Tibial artery (tissue), 4 donors: ENCODE data around the gene SIRT3.
A peak's percentile ranks its signal among the peaks of the same experiment; 100 is the strongest.

Experiments used
- DNase-seq, 2 donors: peaks; one replicate each; pipeline ENCODE4 v3.0.0-alpha.2; 2019
- H3K27ac ChIP-seq, 2 donors: fragments of 200-600 bp; sonication (generic) in 1 of 2; 1 replicate in 1 of 2; 2 replicates in 1 of 2; pipeline ENCODE4 v1.5.1; 2018 to 2019; ENCODE audit warnings: mild to moderate bottlenecking in 1 of 2
- H3K27me3 ChIP-seq, 2 donors: fragments of 200-600 bp; sonication (generic) in 1 of 2; one replicate each; pipeline versions ENCODE4 v1.5.1 to v1.6.0; 2016 to 2019
- H3K36me3 ChIP-seq, 3 donors: fragments of 200-600 bp; sonication (generic) in 2 of 3; one replicate each; pipeline ENCODE4 v1.5.1; 2016 to 2019; ENCODE audit warnings: mild to moderate bottlenecking in 2 of 3
- H3K4me1 ChIP-seq, 4 donors: fragments of 200-600 bp; sonication (generic) in 2 of 4; 1 replicate in 3 of 4; 2 replicates in 1 of 4; pipeline ENCODE4 v1.5.1; 2016 to 2019
- H3K4me3 ChIP-seq, 2 donors: fragments of 200-600 bp; sonication (generic) in 1 of 2; 1 replicate in 1 of 2; 2 replicates in 1 of 2; pipeline ENCODE4 v1.5.1; 2018 to 2019; ENCODE audit warnings: mild to moderate bottlenecking in 2 of 2
- H3K9me3 ChIP-seq, 3 donors: fragments of 200-600 bp; sonication (generic) in 1 of 3; one replicate each; pipeline ENCODE4 v1.5.1; 2016 to 2019
- intact Hi-C: fragments of 100-400 bp; cut with DNase I; formaldehyde crosslinking; loops from one replicate; pipeline ENCODE4 v1.15.0; 2023; ENCODE audit warnings: low total_unique reads
- TF ChIP-seq, protein P1 (sequence below), 2 experiments: fragments of 200-600 bp in 1 of 2; fragments of 450-650 bp in 1 of 2; IDR thresholded peaks; one replicate each; pipeline ENCODE4 v1.5.1; 2017 to 2019; ENCODE audit warnings: antibody characterized with exemption in 2 of 2, mild to moderate bottlenecking in 1 of 2, moderate library complexity in 1 of 2

SIRT3 gene

DNA sequence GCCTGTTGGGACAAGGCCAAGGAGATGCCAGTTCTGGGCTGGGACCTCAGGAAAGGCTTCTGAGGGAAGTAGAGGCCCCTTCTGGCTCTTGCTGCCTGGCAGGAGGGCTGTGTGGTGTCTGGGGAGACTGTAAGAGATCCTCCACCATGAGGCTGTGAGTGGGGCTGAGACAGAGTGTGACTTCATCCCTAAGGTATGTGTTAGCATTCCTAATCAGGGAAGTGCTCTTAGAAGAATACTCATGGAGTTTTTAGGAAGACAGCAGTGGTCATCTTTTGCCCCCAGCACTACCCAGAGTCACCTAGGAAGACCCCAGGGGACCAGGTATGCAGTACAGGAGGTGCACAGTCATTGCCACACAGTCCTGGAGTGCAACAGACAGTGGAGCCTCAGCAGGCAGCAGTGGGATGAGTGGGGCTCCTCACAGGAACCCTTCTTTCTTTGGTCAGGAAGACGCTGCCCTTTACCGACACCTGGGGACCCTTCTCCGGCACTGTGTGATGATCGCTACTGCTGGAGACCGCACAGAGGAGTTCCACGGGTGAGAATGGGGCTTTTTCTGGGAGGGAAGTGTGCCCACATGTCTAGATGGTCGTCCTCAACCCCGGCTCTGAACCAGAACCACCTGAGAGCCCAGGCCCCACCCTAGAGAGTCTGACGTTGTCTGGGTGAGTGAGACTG lies 25.9 kb downstream of the SIRT3 start:
- Histone ChIP-seq H3K27me3 (no peaks in the 10 kb centered on the region), H3K4me3 (peak overlapping the region in 1 of 2 donors; percentile 93), H3K9me3 (no peaks in the 10 kb centered on the region), H3K27ac (peak overlapping the region; percentile 34 to 97), H3K4me1 (peaks cover 8 to 41% (median 33%) of the 10 kb centered on the region in 4 donors), H3K36me3 (peaks cover 40 to 66% (median 60%) of the 10 kb centered on the region in 3 donors)
- TF ChIP-seq, protein P1, sequence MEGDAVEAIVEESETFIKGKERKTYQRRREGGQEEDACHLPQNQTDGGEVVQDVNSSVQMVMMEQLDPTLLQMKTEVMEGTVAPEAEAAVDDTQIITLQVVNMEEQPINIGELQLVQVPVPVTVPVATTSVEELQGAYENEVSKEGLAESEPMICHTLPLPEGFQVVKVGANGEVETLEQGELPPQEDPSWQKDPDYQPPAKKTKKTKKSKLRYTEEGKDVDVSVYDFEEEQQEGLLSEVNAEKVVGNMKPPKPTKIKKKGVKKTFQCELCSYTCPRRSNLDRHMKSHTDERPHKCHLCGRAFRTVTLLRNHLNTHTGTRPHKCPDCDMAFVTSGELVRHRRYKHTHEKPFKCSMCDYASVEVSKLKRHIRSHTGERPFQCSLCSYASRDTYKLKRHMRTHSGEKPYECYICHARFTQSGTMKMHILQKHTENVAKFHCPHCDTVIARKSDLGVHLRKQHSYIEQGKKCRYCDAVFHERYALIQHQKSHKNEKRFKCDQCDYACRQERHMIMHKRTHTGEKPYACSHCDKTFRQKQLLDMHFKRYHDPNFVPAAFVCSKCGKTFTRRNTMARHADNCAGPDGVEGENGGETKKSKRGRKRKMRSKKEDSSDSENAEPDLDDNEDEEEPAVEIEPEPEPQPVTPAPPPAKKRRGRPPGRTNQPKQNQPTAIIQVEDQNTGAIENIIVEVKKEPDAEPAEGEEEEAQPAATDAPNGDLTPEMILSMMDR (IDR thresholded peaks at IDR 0.05), result no peak
- DNase-seq, result no peak
- intact Hi-C loops, result loop anchor here (2.0 to 5.0 kb wide), 2 partner anchors 27 to 147 kb away; partner anchors contain the start of genes PSMD13 and SIRT3

GRCh38 chr11:209275-210121 lies 26.6 kb downstream of the SIRT3 start:
- Histone ChIP-seq H3K27me3 (no peaks in the 10 kb centered on the region), H3K27ac (peak overlapping the region; percentile 96 to 97), H3K36me3 (peaks cover 45 to 66% (median 58%) of the 10 kb centered on the region in 3 donors), H3K9me3 (no peaks in the 10 kb centered on the region), H3K4me3 (peak overlapping the region; percentile 93 to 97), H3K4me1 (peaks cover 12 to 49% (median 40%) of the 10 kb centered on the region in 4 donors)
- TF ChIP-seq, protein P1 (IDR thresholded peaks at IDR 0.05), result no peak
- intact Hi-C loops, result loop anchor here (2.0 to 5.0 kb wide), 3 partner anchors 27 to 238 kb away; partner anchors contain the start of genes PSMD13 and SIRT3
- DNase-seq, result no peak

GRCh38 chr11:208917-209260 lies 27.3 kb downstream of the SIRT3 start:
- Histone ChIP-seq H3K4me3 (peak overlapping the region; percentile 93 to 97), H3K9me3 (no peaks in the 10 kb centered on the region), H3K27ac (peak overlapping the region; percentile 96 to 97), H3K27me3 (no peaks in the 10 kb centered on the region), H3K4me1 (peaks cover 12 to 55% (median 46%) of the 10 kb centered on the region in 4 donors), H3K36me3 (peaks cover 43 to 66% (median 58%) of the 10 kb centered on the region in 3 donors)
- TF ChIP-seq, protein P1 (IDR thresholded peaks at IDR 0.05), result no peak
- intact Hi-C loops, result loop anchor here (5.0 kb wide), 1 partner anchor 238 kb away; no protein-coding TSS in a partner anchor
- no peak for DNase-seq

- DNase-seq, result peak; percentile 75 to 91
- Histone ChIP-seq H3K9me3 (no peaks in the 10 kb centered on the region), H3K27me3 (no peaks in the 10 kb centered on the region), H3K36me3 (peaks cover 43 to 66% (median 58%) of the 10 kb centered on the region in 3 donors), H3K4me3 (peak overlapping the region; percentile 93 to 97), H3K4me1 (peaks cover 12 to 60% (median 52%) of the 10 kb centered on the region in 4 donors), H3K27ac (peak overlapping the region; percentile 96 to 97)
- intact Hi-C loops, result loop anchor here (5.0 kb wide), 1 partner anchor 239 kb away; no protein-coding TSS in a partner anchor
- TF ChIP-seq, protein P1 (IDR thresholded peaks at IDR 0.05), result no peak
These were observed 27.8 kb downstream of the SIRT3 start for GRCh38 chr11:208181-208916.

- intact Hi-C loops, result loop anchor here (5.0 kb wide), 1 partner anchor 239 kb away; no protein-coding TSS in a partner anchor
- H3K36me3 ChIP-seq, result peaks cover 40 to 66% (median 58%) of the 10 kb centered on the region in 3 donors
- H3K9me3 ChIP-seq, result no peaks in the 10 kb centered on the region
- DNase-seq, result peak in 1 of 2 donors; percentile 78
- no peaks in the 10 kb centered on the region for H3K27me3 ChIP-seq
- H3K27ac ChIP-seq, result peak overlapping the region; percentile 96 to 97
- TF ChIP-seq, protein P1 (IDR thresholded peaks at IDR 0.05), result no peak
- peaks cover 12 to 62% (median 53%) of the 10 kb centered on the region in 4 donors for H3K4me1 ChIP-seq
- peak overlapping the region; percentile 93 to 97 for H3K4me3 ChIP-seq
These were observed 28.3 kb downstream of the SIRT3 start for GRCh38 chr11:207863-208180.
